Adrenal gland (tissue), 12 donors: ENCODE measurements around the gene CEP104. TPM values are rescaled to one million over a fixed set of nuclear protein-coding genes. Genes with fewer than 3 reads are reported as not detected.

Source experiments
- DNase-seq, 7 donors: peaks; one replicate each; pipeline ENCODE4 v3.0.0-alpha.2; 2019 to 2020
- H3K27ac ChIP-seq, 5 donors: fragments of 200-600 bp; sonication (generic) in 4 of 5; 1 replicate in 3 of 5; 2 replicates in 2 of 5; pipeline versions ENCODE4 v1.5.1 to v1.8.0; 2016 to 2020; ENCODE audit warnings: mild to moderate bottlenecking in 1 of 5
- H3K27me3 ChIP-seq: fragments of 200-600 bp; 2 replicates; pipeline ENCODE4 v1.8.0; 2021
- H3K36me3 ChIP-seq, 2 donors: fragments of 200-600 bp; replicated peaks in 1 of 2; 1 replicate in 1 of 2; 2 replicates in 1 of 2; pipeline versions ENCODE4 v1.5.1 to v1.8.0; 2018 to 2022
- H3K4me1 ChIP-seq, 2 donors: fragments of 200-600 bp; replicated peaks in 1 of 2; 1 replicate in 1 of 2; 2 replicates in 1 of 2; pipeline versions ENCODE4 v1.5.1 to v1.8.0; 2018 to 2021
- H3K4me3 ChIP-seq, 4 donors: fragments of 200-600 bp; sonication (generic) in 3 of 4; one replicate each; pipeline ENCODE4 v1.5.1; 2016 to 2018
- H3K9me3 ChIP-seq, 3 donors: fragments of 200-600 bp; sonication (generic) in 1 of 3; replicated peaks in 1 of 3; 1 replicate in 2 of 3; 2 replicates in 1 of 3; pipeline versions ENCODE4 v1.5.1 to v1.8.0; 2016 to 2021
- POLR2A ChIP-seq, 2 donors: fragments of 450-650 bp; IDR thresholded peaks; one replicate each; pipeline ENCODE4 v1.6.1; 2017; ENCODE audit warnings: antibody characterized with exemption in 2 of 2, mild to moderate bottlenecking in 2 of 2, moderate library complexity in 1 of 2
- WGBS, 4 donors: extraction: QIAGEN DNeasy Blood & Tissue Kit in 2 of 4; methylation state at CpG; one replicate each; pipeline versions ENCODE4 v1.1.5 to v1.1.7; 2013 to 2017; 5-methylcytosine and 5-hydroxymethylcytosine counted together
- intact Hi-C, 2 donors: fragments of 100-400 bp; cut with DNase I; formaldehyde crosslinking; loops; one replicate each; pipeline versions ENCODE4 v1.14.1 to v1.15.0; 2022 to 2023
- polyA plus RNA-seq, 3 donors: library from polyadenylated mRNA; stranded (reverse); fragments of 200-250 nt in 2 of 3; fragments of 350-450 nt in 1 of 3; fragmentation: Illumina TruSeq in 1 of 3; extraction: RNeasy Lipid Tissue Mini Kit (QIAGEN cat#74804) in 1 of 3; gene quantifications; one replicate each; pipeline ENCODE4 v1.2.3, GENCODE V29; 2013 to 2014
- total RNA-seq, 9 donors: library from RNA; depleted of rRNA in 4 of 9; stranded (reverse); fragments of >200 nt in 4 of 9; fragments of 120-200 nt in 1 of 9; fragmentation: NEBNext Ultra II Directional in 1 of 9; extraction: Animal tissue kit (Norgen Biotek cat#: 25700) in 1 of 9; gene quantifications; one replicate each; pipeline versions ENCODE4 v1.1.0 to v1.2.4, GENCODE V29; 2013 to 2023
- TF ChIP-seq, protein P1 (sequence below), 6 experiments: fragments of 450-650 bp in 4 of 6; fragments of 200-600 bp in 2 of 6; sonication (generic) in 1 of 6; IDR thresholded peaks; 1 replicate in 5 of 6; 2 replicates in 1 of 6; pipeline versions ENCODE4 v1.5.1 to v1.8.0; 2016 to 2021; ENCODE audit warnings: antibody characterized with exemption in 6 of 6, mild to moderate bottlenecking in 2 of 6, moderate library complexity in 1 of 6
- donor health status: healthy with polysubstance abuse.
- donor health status: Bipolar disorder and iron deficiency.
- donor health status: DM: yes; HTN: yes; CAD: no.
- donor health status: DM: no; HTN: no; CAD: no.
- donor health status: DM: no; HTN: no; CAD: no.
- donor health status: DM: yes; HTN: yes; CAD: no.

The CEP104 gene
- total and polyA plus RNA-seq, 12 donors: 13.6 to 80.9 (median 38.1) TPM

DNA sequence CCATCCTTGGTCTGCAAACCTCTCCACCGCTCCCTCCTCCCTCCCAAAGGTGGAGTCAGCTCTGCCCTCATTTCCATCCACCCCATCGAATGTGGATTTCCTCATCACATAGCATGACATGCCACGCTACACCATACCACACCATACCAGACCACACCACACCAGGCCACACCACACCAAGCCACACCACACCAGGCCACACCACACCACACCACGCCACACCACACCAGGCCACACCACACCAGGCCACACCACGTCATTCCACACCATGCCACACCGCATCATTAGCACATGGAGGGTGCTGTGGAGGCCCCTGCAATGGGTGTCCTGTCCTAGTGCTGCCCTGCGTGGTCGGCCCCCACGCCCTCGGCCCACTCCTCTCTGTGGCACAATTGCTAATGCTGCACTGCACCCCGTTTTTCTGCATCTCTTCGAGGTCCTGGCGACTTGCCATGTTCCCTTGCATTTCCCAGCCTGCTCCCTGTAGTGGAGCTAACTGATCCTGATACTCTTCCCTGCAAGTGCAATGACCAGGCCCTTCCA lies 11.5 kb upstream of the CEP104 start:
- intact Hi-C loops: no loop called here
- no peaks in the 10 kb centered on the region for H3K4me1 ChIP-seq
- no peak for DNase-seq
- no peaks in the 10 kb centered on the region for H3K27me3 ChIP-seq
- H3K27ac ChIP-seq: no peak overlapping the region
- peaks cover 0 to 27% of the 10 kb centered on the region in 2 donors for H3K36me3 ChIP-seq
- H3K9me3 ChIP-seq: no peaks in the 10 kb centered on the region
- H3K4me3 ChIP-seq: no peak overlapping the region
- TF ChIP-seq, protein P1, sequence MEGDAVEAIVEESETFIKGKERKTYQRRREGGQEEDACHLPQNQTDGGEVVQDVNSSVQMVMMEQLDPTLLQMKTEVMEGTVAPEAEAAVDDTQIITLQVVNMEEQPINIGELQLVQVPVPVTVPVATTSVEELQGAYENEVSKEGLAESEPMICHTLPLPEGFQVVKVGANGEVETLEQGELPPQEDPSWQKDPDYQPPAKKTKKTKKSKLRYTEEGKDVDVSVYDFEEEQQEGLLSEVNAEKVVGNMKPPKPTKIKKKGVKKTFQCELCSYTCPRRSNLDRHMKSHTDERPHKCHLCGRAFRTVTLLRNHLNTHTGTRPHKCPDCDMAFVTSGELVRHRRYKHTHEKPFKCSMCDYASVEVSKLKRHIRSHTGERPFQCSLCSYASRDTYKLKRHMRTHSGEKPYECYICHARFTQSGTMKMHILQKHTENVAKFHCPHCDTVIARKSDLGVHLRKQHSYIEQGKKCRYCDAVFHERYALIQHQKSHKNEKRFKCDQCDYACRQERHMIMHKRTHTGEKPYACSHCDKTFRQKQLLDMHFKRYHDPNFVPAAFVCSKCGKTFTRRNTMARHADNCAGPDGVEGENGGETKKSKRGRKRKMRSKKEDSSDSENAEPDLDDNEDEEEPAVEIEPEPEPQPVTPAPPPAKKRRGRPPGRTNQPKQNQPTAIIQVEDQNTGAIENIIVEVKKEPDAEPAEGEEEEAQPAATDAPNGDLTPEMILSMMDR (IDR thresholded peaks at IDR 0.05): no peak
- no peak for TF ChIP-seq POLR2A (IDR thresholded peaks at IDR 0.05)
- WGBS, 4 donors: 66 to 88% (median 85%) methylated on average over 13 of the region's 13 CpGs

DNA sequence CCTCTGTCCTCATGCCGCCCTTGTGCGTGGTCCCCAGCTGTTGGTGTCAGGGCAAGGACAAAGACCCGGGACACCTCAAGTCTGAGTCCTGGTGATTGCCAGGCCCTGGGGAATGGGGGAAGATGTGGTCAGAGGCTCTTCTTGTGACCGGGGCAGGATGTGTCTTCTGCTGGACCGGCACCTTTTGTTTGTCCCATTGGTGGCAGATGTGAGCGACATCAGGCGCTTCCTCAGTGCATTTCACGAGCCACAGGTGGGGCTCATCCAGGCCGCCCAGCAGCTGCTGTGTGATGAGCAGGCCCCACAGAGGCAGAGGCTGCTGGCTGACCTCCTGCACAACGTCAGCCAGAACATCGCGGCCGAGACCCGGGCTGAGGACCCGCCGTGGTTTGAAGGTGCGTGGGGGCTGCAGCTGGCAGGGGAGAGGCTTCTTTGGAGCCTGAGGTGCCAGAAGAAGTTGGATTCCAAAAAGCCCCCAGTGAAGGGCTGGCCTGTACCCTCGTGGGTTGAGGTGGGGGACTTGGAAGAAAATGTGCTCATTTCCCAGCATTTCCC lies 8.7 kb upstream of the CEP104 start:
- H3K4me1 ChIP-seq: no peaks in the 10 kb centered on the region
- H3K27ac ChIP-seq: no peak overlapping the region
- no peak for DNase-seq
- peaks cover 0 to 14% of the 10 kb centered on the region in 2 donors for H3K36me3 ChIP-seq
- no peaks in the 10 kb centered on the region for H3K9me3 ChIP-seq
- 79 to 89% (median 87%) methylated on average over 5 to 18 of the region's 18 CpGs for whole genome bisulfite sequencing, 4 donors
- H3K4me3 ChIP-seq: no peak overlapping the region
- no peaks in the 10 kb centered on the region for H3K27me3 ChIP-seq
- intact Hi-C loops: no loop called here
- TF ChIP-seq, protein P1 (IDR thresholded peaks at IDR 0.05): no peak
- no peak for TF ChIP-seq POLR2A (IDR thresholded peaks at IDR 0.05)

DNA sequence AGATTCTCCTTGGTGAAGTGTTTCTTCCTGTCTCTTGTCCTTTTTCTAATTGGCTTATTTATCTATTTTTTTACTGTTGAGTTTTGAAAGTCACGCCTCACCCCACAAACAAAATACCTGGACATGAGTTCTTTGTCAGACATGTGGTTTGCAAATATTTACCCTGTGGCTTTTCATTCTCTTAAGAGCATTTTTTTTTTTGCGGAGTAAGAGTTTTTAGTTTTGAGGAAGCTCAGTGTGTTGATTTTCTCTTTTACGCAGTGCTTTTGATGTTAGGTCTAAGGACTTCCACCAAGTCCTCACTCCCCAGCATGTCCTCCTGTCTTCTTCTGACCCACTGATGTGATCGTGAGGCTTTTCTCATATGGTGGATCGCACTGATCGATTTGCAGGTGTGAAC lies 7.9 kb upstream of the CEP104 start:
- WGBS, 4 donors: 86 to 98% (median 90%) methylated on average over 6 of the region's 6 CpGs
- H3K4me3 ChIP-seq: no peak overlapping the region
- no peak for DNase-seq
- intact Hi-C loops: no loop called here
- peaks cover 0 to 7% of the 10 kb centered on the region in 2 donors for H3K36me3 ChIP-seq
- no peak for TF ChIP-seq POLR2A (IDR thresholded peaks at IDR 0.05)
- TF ChIP-seq, protein P1 (IDR thresholded peaks at IDR 0.05): no peak
- no peak overlapping the region for H3K27ac ChIP-seq
- no peaks in the 10 kb centered on the region for H3K4me1 ChIP-seq
- H3K9me3 ChIP-seq: no peaks in the 10 kb centered on the region
- no peaks in the 10 kb centered on the region for H3K27me3 ChIP-seq

- peaks cover under 1 to 2% of the 10 kb centered on the region in 2 donors for H3K4me1 ChIP-seq
- TF ChIP-seq, protein P1 (IDR thresholded peaks at IDR 0.05): no peak
- no peak for TF ChIP-seq POLR2A (IDR thresholded peaks at IDR 0.05)
- no peak for DNase-seq
- H3K9me3 ChIP-seq: no peaks in the 10 kb centered on the region
- H3K27me3 ChIP-seq: no peaks in the 10 kb centered on the region
- WGBS, 4 donors: 83 to 88% (median 85%) methylated on average over 12 of the region's 12 CpGs
- H3K4me3 ChIP-seq: no peak overlapping the region
- intact Hi-C loops: no loop called here
- H3K27ac ChIP-seq: no peak overlapping the region
- H3K36me3 ChIP-seq: no peaks in the 10 kb centered on the region
Observed at GRCh38 chr1:3863231-3863935, 6.4 kb upstream of the CEP104 start.
